A549 (cell line): ENCODE results near the gene MYB. TPM values are rescaled to one million over a fixed set of nuclear protein-coding genes. Genes with fewer than 3 reads are reported as not detected.
"Not testable (repeated sequence)": the region's sequence is repeated elsewhere in the genome, so short reads cannot be mapped to it uniquely, and the experiment has no call there.

Experiments
- ATAC-seq, 2 experiments: fragments of 200-7000 bp in 1 of 2; fragments of >200 bp in 1 of 2; cut with Nextera tagmentation in 1 of 2; cut with Tn5 transposase in 1 of 2; 3 replicates each; pipeline versions ENCODE4 v1.8.0 to v1.9.1; 2018 to 2020; ENCODE audit warnings: mild to moderate bottlenecking in 1 of 2, moderate library complexity in 1 of 2
- CTCF ChIA-PET: fragments of 300-600 bp; sonication (Branson Sonifier 250); formaldehyde crosslinking; extraction: SDS; loops from one replicate; lab custom pipeline; 2021; ENCODE audit warnings: antibody characterized with exemption, inconsistent platforms; lab: Yijun Ruan, JAX
- POLR2A ChIA-PET: fragments of 350-600 bp; formaldehyde crosslinking; extraction: SDS; loops from one replicate; lab custom pipeline; 2021; ENCODE audit warnings: antibody characterized with exemption, inconsistent platforms; lab: Yijun Ruan, JAX
- DNase-seq, 2 experiments: peaks; one replicate each; pipeline versions ENCODE4 v3.0.0 to v3.0.0-alpha.2; 2011 to 2016; ENCODE audit warnings: low read depth in 1 of 2, low spot score in 1 of 2
- FAIRE-seq: peaks from 2 replicates; lab custom pipeline; 2011; peaks lifted over from hg19 to GRCh38; lab: Jason Lieb, UNC
- H3K27ac ChIP-seq, 2 experiments: fragments of >200 bp; sonication (Bioruptor Twin); formaldehyde crosslinking; 3 replicates each; pipeline ENCODE4 v1.5.1; 2016 to 2017
- H3K4me1 ChIP-seq: fragments of >200 bp; sonication (Bioruptor Twin); formaldehyde crosslinking; 3 replicates; pipeline ENCODE4 v1.6.1; 2016
- H3K4me2 ChIP-seq: fragments of >200 bp; sonication (Bioruptor Twin); formaldehyde crosslinking; 3 replicates; pipeline ENCODE4 v1.6.1; 2016
- H3K4me3 ChIP-seq: fragments of >200 bp; sonication (Bioruptor Twin); formaldehyde crosslinking; 3 replicates; pipeline ENCODE4 v1.5.1; 2016
- H3K9me3 ChIP-seq: fragments of >200 bp; sonication (Bioruptor Twin); formaldehyde crosslinking; 3 replicates; pipeline ENCODE4 v1.6.1; 2016
- CBX8 ChIP-seq: fragments of 200-600 bp; sonication (generic); IDR thresholded peaks from 2 replicates; pipeline ENCODE4 v1.6.1; 2016
- CEBPB ChIP-seq, 2 experiments: fragments of >200 bp in 1 of 2; sonication (Bioruptor Twin) in 1 of 2; formaldehyde crosslinking in 1 of 2; IDR thresholded peaks; 2 replicates each; pipeline ENCODE4 v1.6.1; 2012 to 2016
- CHD2 ChIP-seq: fragments of 150-350 bp; IDR thresholded peaks from 2 replicates; pipeline ENCODE4 v1.6.1; 2014; ENCODE audit warnings: low read length; ENCODE audit not compliant: partially characterized antibody
- EHMT2 ChIP-seq: fragments of 200-600 bp; sonication (generic); IDR thresholded peaks from 2 replicates; pipeline ENCODE4 v1.6.1; 2016; ENCODE audit warnings: antibody characterized with exemption, low read depth, mild to moderate bottlenecking, moderate library complexity
- FOSL2 ChIP-seq, 2 experiments: fragments of 450-650 bp in 1 of 2; fragments of >200 bp in 1 of 2; sonication (Bioruptor Twin) in 1 of 2; formaldehyde crosslinking; IDR thresholded peaks; 2 replicates each; pipeline versions ENCODE4 v1.5.0 to v1.6.1; 2016 to 2020; ENCODE audit warnings: mild to moderate bottlenecking in 1 of 2, moderate library complexity in 1 of 2
- GATA3 ChIP-seq: IDR thresholded peaks from 2 replicates; pipeline ENCODE4 v1.6.1; 2012; ENCODE audit warnings: borderline replicate concordance
- HDAC2 ChIP-seq: fragments of 200-600 bp; sonication (generic); IDR thresholded peaks from 2 replicates; pipeline ENCODE4 v1.6.1; 2016
- HEYL ChIP-seq: fragments of 250-450 bp; sonication (Bioruptor Pico); IDR thresholded peaks from 2 replicates; pipeline ENCODE4 v1.8.0; 2021; ENCODE audit warnings: mild to moderate bottlenecking, moderate library complexity
- JUNB ChIP-seq: fragments of >200 bp; sonication (Bioruptor Twin); formaldehyde crosslinking; IDR thresholded peaks from 2 replicates; pipeline ENCODE4 v1.6.1; 2016
- MYC ChIP-seq: IDR thresholded peaks from 2 replicates; pipeline ENCODE4 v1.6.1; 2012; ENCODE audit warnings: mild to moderate bottlenecking, inconsistent platforms, low read length, improper control_type of control experiment, borderline replicate concordance
- PHF8 ChIP-seq: fragments of 200-600 bp; sonication (generic); IDR thresholded peaks from 2 replicates; pipeline ENCODE4 v1.6.1; 2016; ENCODE audit warnings: low read depth, mild to moderate bottlenecking, antibody characterized with exemption, moderate library complexity, borderline replicate concordance
- RARB ChIP-seq: fragments of 250-450 bp; sonication (Bioruptor Pico); IDR thresholded peaks from 2 replicates; pipeline ENCODE4 v1.8.0; 2021; ENCODE audit warnings: mild to moderate bottlenecking, moderate library complexity
- RCOR1 ChIP-seq: fragments of 150-350 bp; IDR thresholded peaks from 2 replicates; pipeline ENCODE4 v1.6.1; 2014; ENCODE audit warnings: antibody characterized with exemption, low read length, low read depth
- RFX5 ChIP-seq: fragments of 450-650 bp; IDR thresholded peaks from 2 replicates; pipeline ENCODE4 v1.7.1; 2014; ENCODE audit warnings: antibody characterized with exemption, mild to moderate bottlenecking, moderate library complexity
- SMC3 ChIP-seq: fragments of >200 bp; sonication (Bioruptor Twin); formaldehyde crosslinking; IDR thresholded peaks from 3 replicates; pipeline ENCODE4 v1.6.1; 2018; ENCODE audit warnings: inconsistent platforms
- TFCP2L1 ChIP-seq: fragments of 250-450 bp; sonication (Bioruptor Pico); IDR thresholded peaks from 2 replicates; pipeline ENCODE4 v1.5.0; 2021; ENCODE audit warnings: mild to moderate bottlenecking
- TP53 ChIP-seq: fragments of 250-450 bp; sonication (Bioruptor Pico); IDR thresholded peaks from 2 replicates; pipeline ENCODE4 v1.5.0; 2021; ENCODE audit warnings: mild to moderate bottlenecking, moderate library complexity
- ZNF302 ChIP-seq: fragments of 250-450 bp; sonication (Bioruptor Pico); IDR thresholded peaks from 2 replicates; pipeline ENCODE4 v1.9.0; 2021; ENCODE audit warnings: inconsistent platforms, mild to moderate bottlenecking, moderate library complexity
- ZSCAN20 ChIP-seq: fragments of 250-450 bp; sonication (Bioruptor Pico); IDR thresholded peaks from 2 replicates; pipeline ENCODE4 v1.8.0; 2022; ENCODE audit warnings: mild to moderate bottlenecking, moderate library complexity
- WGBS: methylation state at CpG from one replicate; pipeline ENCODE4 v1.1.6; 2017; ENCODE audit errors: missing lambda C conversion rate; 5-methylcytosine and 5-hydroxymethylcytosine counted together
- polyA plus RNA-seq, 4 experiments: library from polyadenylated mRNA; depleted of rRNA in 3 of 4; stranded (reverse); fragments of >200 nt; fragmentation: RNase III in 1 of 4; extraction: RNeasy Plus Mini Kit Qiagen cat#74134 plus additional on column Dnase treatment in 1 of 4; gene quantifications; 2 replicates in 3 of 4; 3 replicates in 1 of 4; pipeline ENCODE4 v1.2.3, GENCODE V29; 2011 to 2017
- TF ChIP-seq, protein P1 (sequence below): fragments of >200 bp; sonication (Bioruptor Twin); formaldehyde crosslinking; IDR thresholded peaks from 3 replicates; pipeline ENCODE4 v1.6.1; 2016
- TF ChIP-seq, protein P2 (sequence below): fragments of >200 bp; sonication (Bioruptor Twin); formaldehyde crosslinking; IDR thresholded peaks from 2 replicates; pipeline ENCODE4 v1.6.1; 2016
- TF ChIP-seq, protein P3 (sequence below): fragments of 450-650 bp; IDR thresholded peaks from 2 replicates; pipeline ENCODE4 v1.6.1; 2014; ENCODE audit warnings: antibody characterized with exemption
- TF ChIP-seq, protein P4 (sequence below): IDR thresholded peaks from 2 replicates; pipeline ENCODE4 v1.6.1; 2012; ENCODE audit warnings: low read depth, borderline replicate concordance

Gene MYB
- polyA plus RNA-seq, 2 of the 4 experiments (the other 2 are of a cell fraction) = 0.22 to 0.27 TPM

DNA sequence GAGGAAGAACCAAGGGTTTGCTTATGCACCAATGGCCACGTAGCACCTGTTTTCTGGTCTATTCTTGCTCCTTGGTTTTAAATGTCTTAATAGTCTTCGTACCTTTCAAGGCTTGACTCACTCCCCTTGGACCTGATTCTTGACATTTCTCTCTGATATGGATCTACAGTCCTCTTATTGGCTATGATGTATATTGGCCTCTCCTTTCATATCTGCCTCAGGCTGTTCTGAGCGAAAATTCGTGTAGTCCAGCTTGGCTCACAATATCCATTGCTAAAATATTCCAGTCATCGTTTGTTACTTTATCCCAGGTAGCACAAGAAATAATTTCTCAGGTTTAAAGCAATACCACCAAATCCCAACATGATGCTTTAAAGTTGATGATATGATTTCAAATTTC lies 59.6 kb downstream of the MYB start:
- H3K27ac ChIP-seq = no peak overlapping the region
- no peaks in the 10 kb centered on the region for H3K9me3 ChIP-seq
- TF ChIP-seq PHF8 (no peak), RARB (CRISPR knock-in tag) (no peak)
- ATAC-seq (no peak), DNase-seq (no peak), FAIRE-seq (no peak)
- no peak overlapping the region for H3K4me3 ChIP-seq
- WGBS = 45% methylated on average over 5 of the region's 5 CpGs
- CTCF ChIA-PET = interaction anchor here (0.9 kb wide), 1 partner anchor 12 kb away, joined by 3 read pairs; no protein-coding TSS in a partner anchor
- no peaks in the 10 kb centered on the region for H3K4me1 ChIP-seq
- POLR2A ChIA-PET = no interaction called here
- no peak overlapping the region for H3K4me2 ChIP-seq

DNA sequence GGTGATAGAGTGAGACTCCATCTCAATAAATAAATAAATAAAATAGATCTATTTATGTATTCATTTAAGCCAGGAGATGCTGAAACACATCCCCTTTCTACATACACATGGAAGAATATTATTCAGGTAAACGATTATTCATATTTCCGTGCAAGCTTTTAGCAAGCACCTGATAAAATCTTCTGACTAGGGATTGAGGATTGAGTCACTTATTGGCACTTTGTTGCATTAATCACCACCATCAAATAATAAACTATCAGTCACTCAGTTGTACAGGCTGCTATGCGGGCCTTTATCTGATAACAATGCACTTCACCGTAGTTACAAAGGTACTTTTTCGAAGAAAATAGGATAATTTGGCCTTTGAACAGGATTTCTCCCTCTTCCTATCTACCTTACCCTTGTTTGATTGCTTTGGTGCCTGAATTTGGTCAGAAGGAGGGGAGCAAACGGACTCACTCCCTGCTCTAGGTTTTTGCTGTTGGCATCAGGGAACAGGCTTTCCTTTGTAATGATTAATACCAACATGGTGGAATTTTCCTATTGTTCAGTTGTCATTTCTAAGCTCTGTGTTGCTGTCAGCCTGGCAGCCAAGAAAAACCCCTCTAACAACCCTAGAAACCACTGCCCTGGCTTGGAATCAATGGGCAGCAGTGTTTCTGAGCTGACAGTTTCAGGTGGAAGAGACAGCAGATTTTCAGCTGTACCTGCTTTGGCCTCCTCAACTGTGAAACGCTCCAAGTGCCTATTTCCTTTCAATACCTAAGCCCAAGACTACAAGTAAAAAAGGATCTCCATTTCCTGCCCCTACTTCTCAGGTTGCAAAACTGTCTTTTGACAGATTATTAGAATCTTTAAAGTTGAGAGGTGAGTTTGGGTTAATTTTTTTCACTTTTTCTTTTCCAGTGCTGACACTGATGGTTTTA lies 63.0 kb downstream of the MYB start:
- no peak for FAIRE-seq
- H3K27ac ChIP-seq = no peak overlapping the region
- no peak overlapping the region for H3K4me3 ChIP-seq
- TF ChIP-seq RCOR1 (no peak), GATA3 (no peak), TFCP2L1 (no peak), HEYL (CRISPR knock-in tag) (no peak), HDAC2 (no peak), EHMT2 (no peak), ZSCAN20 (CRISPR knock-in tag) (no peak), RARB (CRISPR knock-in tag) (no peak), ZNF302 (no peak)
- TF ChIP-seq, protein P1, sequence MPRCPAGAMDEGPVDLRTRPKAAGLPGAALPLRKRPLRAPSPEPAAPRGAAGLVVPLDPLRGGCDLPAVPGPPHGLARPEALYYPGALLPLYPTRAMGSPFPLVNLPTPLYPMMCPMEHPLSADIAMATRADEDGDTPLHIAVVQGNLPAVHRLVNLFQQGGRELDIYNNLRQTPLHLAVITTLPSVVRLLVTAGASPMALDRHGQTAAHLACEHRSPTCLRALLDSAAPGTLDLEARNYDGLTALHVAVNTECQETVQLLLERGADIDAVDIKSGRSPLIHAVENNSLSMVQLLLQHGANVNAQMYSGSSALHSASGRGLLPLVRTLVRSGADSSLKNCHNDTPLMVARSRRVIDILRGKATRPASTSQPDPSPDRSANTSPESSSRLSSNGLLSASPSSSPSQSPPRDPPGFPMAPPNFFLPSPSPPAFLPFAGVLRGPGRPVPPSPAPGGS = no peak
- TF ChIP-seq, protein P2, sequence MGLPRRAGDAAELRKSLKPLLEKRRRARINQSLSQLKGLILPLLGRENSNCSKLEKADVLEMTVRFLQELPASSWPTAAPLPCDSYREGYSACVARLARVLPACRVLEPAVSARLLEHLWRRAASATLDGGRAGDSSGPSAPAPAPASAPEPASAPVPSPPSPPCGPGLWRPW = no peak
- TF ChIP-seq, protein P3, sequence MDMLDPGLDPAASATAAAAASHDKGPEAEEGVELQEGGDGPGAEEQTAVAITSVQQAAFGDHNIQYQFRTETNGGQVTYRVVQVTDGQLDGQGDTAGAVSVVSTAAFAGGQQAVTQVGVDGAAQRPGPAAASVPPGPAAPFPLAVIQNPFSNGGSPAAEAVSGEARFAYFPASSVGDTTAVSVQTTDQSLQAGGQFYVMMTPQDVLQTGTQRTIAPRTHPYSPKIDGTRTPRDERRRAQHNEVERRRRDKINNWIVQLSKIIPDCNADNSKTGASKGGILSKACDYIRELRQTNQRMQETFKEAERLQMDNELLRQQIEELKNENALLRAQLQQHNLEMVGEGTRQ = no peak
- TF ChIP-seq, all 56 proteins: peak for 0
- 79% methylated on average over 7 of the region's 7 CpGs for WGBS
- H3K9me3 ChIP-seq = no peaks in the 10 kb centered on the region
- DNase-seq = no peak
- no peaks in the 10 kb centered on the region for H3K4me1 ChIP-seq
- ChIA-PET POLR2A (no interaction called here), CTCF (interaction anchor here (0.6 kb wide), 1 partner anchor 30 kb away, joined by 3 read pairs; no protein-coding TSS in a partner anchor)
- no peak overlapping the region for H3K4me2 ChIP-seq
- ATAC-seq = no peak

DNA sequence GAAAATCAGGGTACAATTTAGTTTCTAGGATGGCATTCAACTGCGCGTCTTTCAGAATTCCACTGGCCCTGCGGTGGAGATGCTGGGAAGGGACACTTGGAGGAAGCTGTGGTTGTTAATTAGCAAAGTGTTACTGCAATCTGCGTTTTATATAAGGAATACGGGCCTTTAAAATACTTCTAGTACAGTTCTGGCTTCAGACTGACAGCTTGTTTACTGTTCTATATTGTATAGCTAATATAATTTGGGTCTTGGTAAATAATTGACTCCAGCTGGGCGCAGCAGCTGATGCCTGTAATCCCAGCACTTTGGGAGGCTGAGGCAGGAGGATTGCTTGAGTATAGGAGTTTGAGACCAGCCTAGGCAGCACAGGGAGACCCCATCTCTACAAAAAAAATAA lies 63.7 kb downstream of the MYB start:
- TF ChIP-seq, protein P2 = no peak
- no peak for TF ChIP-seq CBX8
- no peak for TF ChIP-seq MYC
- no peak for TF ChIP-seq CHD2
- TF ChIP-seq, protein P4, sequence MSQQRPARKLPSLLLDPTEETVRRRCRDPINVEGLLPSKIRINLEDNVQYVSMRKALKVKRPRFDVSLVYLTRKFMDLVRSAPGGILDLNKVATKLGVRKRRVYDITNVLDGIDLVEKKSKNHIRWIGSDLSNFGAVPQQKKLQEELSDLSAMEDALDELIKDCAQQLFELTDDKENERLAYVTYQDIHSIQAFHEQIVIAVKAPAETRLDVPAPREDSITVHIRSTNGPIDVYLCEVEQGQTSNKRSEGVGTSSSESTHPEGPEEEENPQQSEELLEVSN = no peak
- no peak for TF ChIP-seq SMC3
- TF ChIP-seq CEBPB (IDR thresholded peaks at IDR 0.05) = no peak
- no peak for TF ChIP-seq FOSL2 (IDR thresholded peaks at IDR 0.05)
- no peak for TF ChIP-seq FOSL2 (CRISPR knock-in tag; IDR thresholded peaks at IDR 0.05)
- TF ChIP-seq, protein P3 = no peak
- no peak for TF ChIP-seq TP53
- no peak for TF ChIP-seq RFX5
- no peak for TF ChIP-seq JUNB
- no peak for TF ChIP-seq ZSCAN20 (CRISPR knock-in tag)
- CTCF ChIA-PET = no interaction called here
- H3K4me2 ChIP-seq = no peak overlapping the region
- ATAC-seq (no peak), FAIRE-seq (no peak), DNase-seq (no peak)
- POLR2A ChIA-PET = no interaction called here
- H3K4me3 ChIP-seq = no peak overlapping the region
- WGBS = 82% methylated on average over 6 of the region's 6 CpGs
- no peak overlapping the region for H3K27ac ChIP-seq
- H3K9me3 ChIP-seq = no peaks in the 10 kb centered on the region
- no peaks in the 10 kb centered on the region for H3K4me1 ChIP-seq

DNA sequence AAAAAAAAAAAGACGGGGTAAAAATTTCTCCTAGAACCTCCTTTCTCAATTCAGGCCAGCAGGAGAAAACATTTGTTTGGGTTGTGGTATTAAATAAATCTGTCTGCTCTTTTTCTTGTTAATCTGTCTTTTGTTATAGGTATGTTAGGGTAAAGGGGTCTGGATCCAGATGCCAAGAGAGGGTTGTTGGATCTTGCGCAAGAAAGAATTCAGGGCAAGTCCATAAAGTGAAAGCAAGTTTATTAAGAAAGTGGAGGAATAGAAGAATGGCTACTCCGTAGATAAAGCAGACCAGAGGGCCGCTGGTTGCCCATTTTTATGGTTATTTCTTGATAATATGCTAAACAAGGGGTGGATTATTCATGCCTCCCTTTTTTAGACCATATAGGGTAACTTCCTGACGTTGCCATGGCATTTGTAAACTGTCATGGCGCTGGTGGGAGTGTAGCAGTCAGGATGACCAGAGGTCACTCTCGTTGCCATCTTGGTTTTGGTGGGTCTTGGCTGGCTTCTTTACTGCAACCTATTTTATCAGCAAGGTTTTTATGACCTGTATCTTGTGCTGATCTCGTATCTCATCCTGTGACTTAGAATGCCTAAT lies 65.4 kb downstream of the MYB start:
- WGBS = 61% methylated on average over 8 of the region's 8 CpGs
- POLR2A ChIA-PET = not testable (repeated sequence)

More for the DNA sequence above, 65.4 kb downstream of the MYB start:
- CTCF ChIA-PET, H3K27ac ChIP-seq, ATAC-seq, FAIRE-seq, H3K4me1 ChIP-seq, DNase-seq, H3K4me2 ChIP-seq, H3K9me3 ChIP-seq, H3K4me3 ChIP-seq: not testable (repeated sequence)
